GM21390 (cell line): ENCODE results near the gene GPR157.
"Not testable (repeated sequence)": the region's sequence is repeated elsewhere in the genome, so short reads cannot be mapped to it uniquely, and the experiment has no call there.

Experiments
- ATAC-seq: cut with Tn5 transposase; IDR thresholded peaks from one replicate; pipeline ENCODE4 v1.9.1; 2021; ENCODE audit not compliant: unreplicated experiment

Gene GPR157

GRCh38 chr1:9120312-9120958, 8.5 kb downstream of the GPR157 start:
- ATAC-seq: no peak

- ATAC-seq: no peak
These were observed 9.2 kb downstream of the GPR157 start for GRCh38 chr1:9119745-9120144.

GRCh38 chr1:9118186-9118585, 10.7 kb downstream of the GPR157 start:
- no peak for ATAC-seq

- ATAC-seq: no peak
These were observed 13.3 kb downstream of the GPR157 start for GRCh38 chr1:9115351-9116205.

GRCh38 chr1:9112961-9113880, 15.7 kb downstream of the GPR157 start:
- ATAC-seq: no peak

GRCh38 chr1:9111957-9112356, 16.9 kb downstream of the GPR157 start:
- no peak for ATAC-seq

- ATAC-seq: no peak
These were observed 17.6 kb downstream of the GPR157 start for GRCh38 chr1:9111357-9111691.

GRCh38 chr1:9110669-9111356, 18.1 kb downstream of the GPR157 start:
- ATAC-seq: no peak

- no peak for ATAC-seq
These were observed 20.7 kb downstream of the GPR157 start for GRCh38 chr1:9108056-9108665.

- no peak for ATAC-seq
These were observed 21.8 kb downstream of the GPR157 start for GRCh38 chr1:9107136-9107535.

GRCh38 chr1:9106286-9106685, 22.6 kb downstream of the GPR157 start:
- no peak for ATAC-seq

GRCh38 chr1:9105336-9105867, 23.5 kb downstream of the GPR157 start:
- ATAC-seq: no peak

GRCh38 chr1:9101510-9102146, 27.3 kb downstream of the GPR157 start:
- no peak for ATAC-seq

GRCh38 chr1:9100471-9101043, 28.3 kb downstream of the GPR157 start:
- ATAC-seq: no peak

GRCh38 chr1:9099555-9099954, 29.3 kb downstream of the GPR157 start:
- ATAC-seq: no peak

GRCh38 chr1:9097947-9098705, 30.8 kb downstream of the GPR157 start:
- ATAC-seq: no peak

GRCh38 chr1:9095818-9096217, 33.1 kb downstream of the GPR157 start:
- no peak for ATAC-seq

GRCh38 chr1:9093996-9094595, 34.8 kb downstream of the GPR157 start:
- ATAC-seq: not testable (repeated sequence)
